Fibroblast of the aortic adventitia (primary cell): ENCODE measurements around the gene ERO1B. TPM values are rescaled to one million over a fixed set of nuclear protein-coding genes. Genes with fewer than 3 reads are reported as not detected.
"Not testable (repeated sequence)": the region's sequence is repeated elsewhere in the genome, so short reads cannot be mapped to it uniquely, and the experiment has no call there.

Experiments
- DNase-seq: peaks from one replicate; pipeline ENCODE4 v3.0.0-alpha.2; 2010; ENCODE audit warnings: low read depth
- H3K4me3 ChIP-seq: 2 replicates; pipeline ENCODE4 v1.5.1; 2011; ENCODE audit warnings: low read depth, mild to moderate bottlenecking, control low read depth, low read length, moderate library complexity
- CTCF ChIP-seq: IDR thresholded peaks from 2 replicates; pipeline ENCODE4 v1.5.1; 2011; ENCODE audit warnings: mild to moderate bottlenecking, low read length, control low read depth, inconsistent platforms; ENCODE audit not compliant: insufficient read depth
- total RNA-seq: library from RNA; depleted of rRNA; stranded (reverse); fragments of >200 nt; gene quantifications from 2 replicates; pipeline ENCODE4 v1.2.3, GENCODE V29; 2012; ENCODE audit warnings: low replicate concordance

ERO1B gene
- total RNA-seq, 1 donor: 1.4 TPM

- no peak for DNase-seq
- TF ChIP-seq CTCF: no peak
- H3K4me3 ChIP-seq: no peak overlapping the region
These were observed 39.3 kb upstream of the ERO1B start for GRCh38 chr1:236321101-236321500.

GRCh38 chr1:236320671-236321070 is 38.9 kb upstream of the ERO1B start:
- no peak for TF ChIP-seq CTCF
- DNase-seq: no peak
- H3K4me3 ChIP-seq: no peak overlapping the region

GRCh38 chr1:236320214-236320613 is 38.5 kb upstream of the ERO1B start:
- no peak for TF ChIP-seq CTCF
- DNase-seq: no peak
- H3K4me3 ChIP-seq: no peak overlapping the region

GRCh38 chr1:236316437-236316836 is 34.7 kb upstream of the ERO1B start:
- TF ChIP-seq CTCF: no peak
- DNase-seq: no peak
- no peak overlapping the region for H3K4me3 ChIP-seq

- DNase-seq: no peak
- H3K4me3 ChIP-seq: no peak overlapping the region
- no peak for TF ChIP-seq CTCF
These were observed 33.8 kb upstream of the ERO1B start for GRCh38 chr1:236315518-236315917.

GRCh38 chr1:236315092-236315491 is 33.3 kb upstream of the ERO1B start:
- DNase-seq: no peak
- H3K4me3 ChIP-seq: no peak overlapping the region
- TF ChIP-seq CTCF: no peak

GRCh38 chr1:236314050-236314449 is 32.3 kb upstream of the ERO1B start:
- DNase-seq, H3K4me3 ChIP-seq: not testable (repeated sequence)
